Neural cell (in vitro differentiated cells): Measurements from ENCODE around the gene LRRC8E.

Experiments used
- EZH2 ChIP-seq: fragments of 200-600, 300-800 bp; shearing (Covaris generic), sonication (generic); IDR thresholded peaks from 2 replicates; pipeline ENCODE4 v1.6.1; 2014; ENCODE audit warnings: antibody characterized with exemption, low read length, borderline replicate concordance, mild to moderate bottlenecking; ENCODE audit not compliant: insufficient read depth, poor library complexity, severe bottlenecking
- POLR2AphosphoS5 ChIP-seq: IDR thresholded peaks from 2 replicates; pipeline ENCODE4 v1.6.1; 2012

- TF ChIP-seq EZH2: no peak
- TF ChIP-seq POLR2AphosphoS5: peak; percentile 25
These were observed 18.8 kb upstream of the LRRC8E start for GRCh38 chr19:7869453-7869909.
